ENCODE measurements around the gene CACNA1C.

CACNA1C gene

GRCh38 chr12:2539938-2540337, 487.2 kb downstream of the CACNA1C start:
- DNase-seq, result no peak
- intact Hi-C loops (cut with DNase I), result no loop called here

- intact Hi-C loops (cut with DNase I), result no loop called here
- DNase-seq, result no peak
These were observed 487.8 kb downstream of the CACNA1C start for GRCh38 chr12:2540535-2540941.

GRCh38 chr12:2541631-2542204, 488.9 kb downstream of the CACNA1C start:
- DNase-seq, result no peak
- intact Hi-C loops (cut with DNase I), result no loop called here

- intact Hi-C loops (cut with DNase I), result no loop called here
- DNase-seq, result no peak
These were observed 491.0 kb downstream of the CACNA1C start for GRCh38 chr12:2543801-2544200.

- intact Hi-C loops (cut with DNase I), result no loop called here
- DNase-seq, result no peak
These were observed 491.4 kb downstream of the CACNA1C start for GRCh38 chr12:2544230-2544629.

- peak in 12 of 42 donors; percentile 6 to 52 (median 27) for DNase-seq
- intact Hi-C loops (cut with DNase I), result no loop called here
These were observed 494.7 kb downstream of the CACNA1C start for GRCh38 chr12:2547273-2548044.

- DNase-seq, result no peak
- intact Hi-C loops (cut with DNase I), result no loop called here
These were observed 495.3 kb downstream of the CACNA1C start for GRCh38 chr12:2548081-2548480.

GRCh38 chr12:2550561-2551411, 498.0 kb downstream of the CACNA1C start:
- intact Hi-C loops (cut with DNase I), result no loop called here
- peak in 11 of 42 donors; percentile 7 to 62 (median 26) for DNase-seq

- intact Hi-C loops (cut with DNase I), result no loop called here
These were observed 498.7 kb downstream of the CACNA1C start for GRCh38 chr12:2551412-2551900.

GRCh38 chr12:2552000-2552756, 499.4 kb downstream of the CACNA1C start:
- intact Hi-C loops (cut with DNase I), result no loop called here

More at GRCh38 chr12:2551412-2551900, 498.7 kb downstream of the CACNA1C start:
- DNase-seq, result no peak

GRCh38 chr12:2553388-2554126, 500.8 kb downstream of the CACNA1C start:
- intact Hi-C loops (cut with DNase I), result no loop called here
- peak in 26 of 42 donors; percentile 10 to 79 (median 40) for DNase-seq

More at GRCh38 chr12:2552000-2552756, 499.4 kb downstream of the CACNA1C start:
- DNase-seq, result peak in 2 of 42 donors; percentile 21 to 28

GRCh38 chr12:2555487-2556082, 502.8 kb downstream of the CACNA1C start:
- no peak for DNase-seq
- intact Hi-C loops (cut with DNase I), result no loop called here

- no peak for DNase-seq
- intact Hi-C loops (cut with DNase I), result no loop called here
These were observed 504.8 kb downstream of the CACNA1C start for GRCh38 chr12:2557597-2557996.

GRCh38 chr12:2559931-2560330, 507.1 kb downstream of the CACNA1C start:
- intact Hi-C loops (cut with DNase I), result no loop called here
- DNase-seq, result no peak

- intact Hi-C loops (cut with DNase I), result no loop called here
- no peak for DNase-seq
These were observed 507.6 kb downstream of the CACNA1C start for GRCh38 chr12:2560356-2560755.

GRCh38 chr12:2561367-2561766, 508.6 kb downstream of the CACNA1C start:
- DNase-seq, result no peak
- intact Hi-C loops (cut with DNase I), result no loop called here

- intact Hi-C loops (cut with DNase I), result no loop called here
- no peak for DNase-seq
These were observed 509.6 kb downstream of the CACNA1C start for GRCh38 chr12:2562400-2562799.

- DNase-seq, result no peak
- intact Hi-C loops (cut with DNase I), result no loop called here
These were observed 510.9 kb downstream of the CACNA1C start for GRCh38 chr12:2563709-2564108.

Measured in head of caudate nucleus (tissue), 42 donors.